Cardiac septum (tissue), 1 donor: Measurements from ENCODE around the gene RSRC1. TPM values are rescaled to one million over a fixed set of nuclear protein-coding genes. Genes with fewer than 3 reads are reported as not detected.
"Not testable (repeated sequence)": the region's sequence is repeated elsewhere in the genome, so short reads cannot be mapped to it uniquely, and the experiment has no call there.

Experiments used
- DNase-seq: peaks from one replicate; pipeline ENCODE4 v3.0.0-alpha.2; 2020; ENCODE audit warnings: low spot score
- intact Hi-C: fragments of 100-400 bp; cut with DNase I; formaldehyde crosslinking; loops from one replicate; pipeline ENCODE4 v1.14.0; 2022
- total RNA-seq: library from RNA; stranded (reverse); fragmentation: NEBNext Ultra II Directional; extraction: Animal tissue kit (Norgen Biotek cat#: 25700); gene quantifications from one replicate; pipeline ENCODE4 v1.2.1, GENCODE V29; 2021
- donor health status: DM: no; HTN: no; CAD: no.

Gene RSRC1
- total RNA-seq, 1 donor from 2014 or later: 21.4 TPM

DNA sequence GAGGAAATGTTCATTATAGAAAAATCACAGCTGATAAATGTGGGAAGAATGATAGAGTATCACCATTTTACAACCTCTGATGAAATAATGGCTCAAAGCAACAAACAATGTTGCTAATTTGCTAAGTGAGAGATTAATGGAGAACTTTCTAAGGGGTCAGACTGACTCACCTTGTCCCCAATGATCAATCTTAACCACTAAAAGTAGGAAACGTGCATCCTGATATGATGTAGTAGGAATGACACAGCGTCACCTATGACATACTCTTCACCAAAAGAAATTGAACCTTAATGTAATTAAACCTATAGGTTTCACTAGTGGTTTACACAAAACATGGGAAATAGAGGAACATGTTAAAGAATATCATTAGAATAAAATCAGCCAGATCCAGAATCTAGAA lies 426.0 kb downstream of the RSRC1 start:
- DNase-seq: no peak
- intact Hi-C loops: loop anchor here (10.0 kb wide), 1 partner anchor 109 kb away; the partner anchor contains the start of gene GFM1

GRCh38 chr3:158539414-158540014 lies 429.6 kb downstream of the RSRC1 start:
- intact Hi-C loops: loop anchor here (10.0 kb wide), 2 partner anchors 105 to 255 kb away; partner anchors contain the start of gene GFM1
- no peak for DNase-seq

DNA sequence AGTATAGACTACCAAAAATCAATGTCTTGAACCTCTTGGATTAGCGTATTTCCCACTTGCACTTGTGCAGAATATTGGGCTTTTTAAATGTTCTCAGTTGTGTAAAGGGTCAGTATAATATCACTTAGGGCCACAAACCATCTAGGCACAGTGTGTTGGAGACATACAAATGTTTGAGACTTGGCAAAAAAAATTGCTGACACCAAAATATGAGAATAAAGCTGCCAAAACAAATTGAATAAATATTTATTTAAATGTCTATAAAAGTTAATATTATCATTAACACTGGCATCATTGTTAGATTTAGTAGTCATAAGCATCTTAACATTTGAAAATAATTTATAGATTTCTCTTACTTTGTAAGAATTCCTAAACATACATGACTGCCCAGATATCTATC lies 430.2 kb downstream of the RSRC1 start:
- no peak for DNase-seq
- intact Hi-C loops: loop anchor here (10.0 kb wide), 1 partner anchor 255 kb away; no protein-coding TSS in a partner anchor

- DNase-seq: no peak
- intact Hi-C loops: loop anchor here (10.0 kb wide), 1 partner anchor 246 kb away; no protein-coding TSS in a partner anchor
Observed at GRCh38 chr3:158548691-158549090, 438.8 kb downstream of the RSRC1 start.

GRCh38 chr3:158549938-158550337 lies 440.0 kb downstream of the RSRC1 start:
- intact Hi-C loops: loop anchor here (10.0 kb wide), 1 partner anchor 245 kb away; no protein-coding TSS in a partner anchor
- DNase-seq: not testable (repeated sequence)

GRCh38 chr3:158552124-158552523 lies 442.2 kb downstream of the RSRC1 start:
- intact Hi-C loops: no loop called here
- no peak for DNase-seq

DNA sequence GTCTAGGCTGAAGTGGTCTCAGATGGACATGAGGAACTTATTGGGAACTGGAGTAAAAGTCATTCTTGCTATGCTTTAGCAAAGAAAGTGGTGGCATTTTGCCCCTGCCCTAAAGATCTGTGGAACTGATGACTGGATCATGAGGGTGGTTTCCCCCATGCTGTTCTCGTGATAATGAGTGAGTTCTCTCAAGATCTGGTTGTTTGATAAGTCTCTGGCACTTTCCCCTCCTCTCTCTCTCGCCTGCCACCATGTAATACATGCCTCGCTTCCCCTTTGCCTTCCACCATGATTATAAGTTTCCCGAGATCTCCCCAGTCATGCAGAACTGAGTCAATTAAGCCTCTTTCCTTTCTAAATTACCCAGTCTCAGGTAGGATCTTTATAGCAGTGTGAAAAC lies 449.6 kb downstream of the RSRC1 start:
- intact Hi-C loops: no loop called here

DNA sequence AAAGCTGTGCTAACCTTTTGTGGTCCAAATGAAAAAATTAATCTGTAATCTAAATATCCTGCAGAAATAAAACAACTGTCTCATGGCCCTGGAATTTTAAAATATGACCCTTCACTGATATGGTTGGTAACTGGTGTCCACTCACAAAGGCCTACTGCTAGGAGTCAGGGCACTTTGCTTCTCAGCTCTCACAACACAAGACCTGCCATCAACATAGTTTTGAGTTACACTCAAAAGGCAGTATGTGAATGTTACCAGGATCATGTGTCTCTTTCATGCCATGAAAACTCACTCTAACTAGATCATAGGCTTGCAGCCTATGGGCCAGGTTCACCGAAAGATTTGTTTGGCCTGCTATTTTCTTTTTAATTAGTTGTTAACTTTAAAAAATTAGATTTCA lies 451.1 kb downstream of the RSRC1 start:
- intact Hi-C loops: no loop called here

More for the DNA sequence above, 449.6 kb downstream of the RSRC1 start:
- no peak for DNase-seq

GRCh38 chr3:158562674-158563073 lies 452.8 kb downstream of the RSRC1 start:
- intact Hi-C loops: no loop called here
- no peak for DNase-seq

More for the DNA sequence above, 451.1 kb downstream of the RSRC1 start:
- no peak for DNase-seq

- no peak for DNase-seq
- intact Hi-C loops: no loop called here
Observed at GRCh38 chr3:158563076-158563475, 453.2 kb downstream of the RSRC1 start.

DNA sequence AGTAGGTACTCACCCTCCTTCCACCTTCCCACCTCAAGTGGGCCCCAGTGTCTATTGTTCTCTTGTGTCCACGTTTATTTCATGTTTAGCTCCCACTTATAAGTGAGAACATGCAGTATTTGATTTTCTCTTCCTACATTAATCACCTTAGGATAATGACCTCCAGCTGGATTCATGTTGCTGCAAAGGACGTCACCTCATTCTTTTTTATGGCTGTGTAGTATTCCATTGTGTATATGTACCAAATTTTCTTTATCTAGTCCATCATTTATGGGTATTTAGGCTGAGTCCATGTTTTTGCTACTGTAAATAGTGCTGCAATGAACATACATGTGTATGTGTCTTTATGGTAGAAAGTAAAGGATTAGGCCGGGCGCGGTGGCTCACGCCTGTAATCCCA lies 455.2 kb downstream of the RSRC1 start:
- intact Hi-C loops: no loop called here
- no peak for DNase-seq

GRCh38 chr3:158568784-158569183 lies 458.9 kb downstream of the RSRC1 start:
- intact Hi-C loops: no loop called here
- DNase-seq: no peak

- no peak for DNase-seq
- intact Hi-C loops: loop anchor here (10.0 kb wide), 1 partner anchor 75 kb away; the partner anchor contains the start of gene GFM1
Observed at GRCh38 chr3:158569794-158570193, 459.9 kb downstream of the RSRC1 start.

- intact Hi-C loops: loop anchor here (10.0 kb wide), 1 partner anchor 74 kb away; the partner anchor contains the start of gene GFM1
- peak; percentile 98 for DNase-seq
Observed at GRCh38 chr3:158570999-158571702, 461.3 kb downstream of the RSRC1 start, which contains the start of gene MLF1. MLF1 (plus strand) TSS chr3:158571194; CDS start chr3:158571301, 107 bp downstream.

DNA sequence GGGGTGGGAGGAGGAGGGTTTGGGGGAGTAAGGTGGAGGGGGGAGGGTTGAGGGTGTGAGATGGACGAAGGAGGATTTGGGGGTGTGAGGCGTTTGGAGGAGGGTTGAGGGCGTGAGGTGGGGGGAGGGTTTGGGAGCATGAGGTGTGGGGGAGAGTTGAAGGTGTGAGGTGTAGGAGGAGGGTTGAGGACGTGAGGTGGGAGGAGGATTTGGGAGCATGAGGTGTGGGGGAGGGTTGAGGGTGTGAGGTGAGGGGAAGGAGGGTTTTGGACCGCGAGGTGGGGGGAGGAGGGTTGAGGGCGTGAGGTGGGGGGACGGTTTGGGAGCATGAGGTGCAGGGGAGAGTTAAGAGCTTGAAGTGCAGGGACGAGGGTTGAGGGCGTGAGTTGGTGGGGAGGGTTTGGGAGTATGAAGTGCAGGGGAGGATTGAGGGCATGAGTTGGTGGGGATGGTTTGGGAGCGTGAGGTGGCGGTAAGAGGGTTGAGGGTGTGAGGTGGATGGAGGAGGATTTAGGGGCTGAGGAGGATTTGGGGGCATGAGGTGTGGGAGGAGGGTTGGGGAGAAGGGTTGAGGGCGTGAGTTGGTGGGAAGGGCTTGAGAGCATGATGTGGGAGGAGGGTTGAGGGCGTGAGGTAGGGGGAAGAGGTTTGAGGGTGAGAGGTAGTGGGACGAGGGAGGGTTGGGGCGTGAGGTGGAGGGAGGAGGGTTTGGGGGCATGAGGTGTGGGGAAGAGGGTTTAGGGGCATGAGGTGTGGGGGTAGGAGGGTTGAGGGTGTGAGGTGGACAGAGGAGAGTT lies 462.3 kb downstream of the RSRC1 start:
- intact Hi-C loops: loop anchor here (10.0 kb wide), 1 partner anchor 73 kb away; the partner anchor contains the start of gene GFM1
- DNase-seq: no peak

- no peak for DNase-seq
- intact Hi-C loops: loop anchor here (10.0 kb wide), 1 partner anchor 72 kb away; the partner anchor contains the start of gene GFM1
Observed at GRCh38 chr3:158572766-158573060, 462.8 kb downstream of the RSRC1 start.

- DNase-seq: no peak
- intact Hi-C loops: loop anchor here (10.0 kb wide), 1 partner anchor 71 kb away; the partner anchor contains the start of gene GFM1
Observed at GRCh38 chr3:158573714-158574113, 463.8 kb downstream of the RSRC1 start.

DNA sequence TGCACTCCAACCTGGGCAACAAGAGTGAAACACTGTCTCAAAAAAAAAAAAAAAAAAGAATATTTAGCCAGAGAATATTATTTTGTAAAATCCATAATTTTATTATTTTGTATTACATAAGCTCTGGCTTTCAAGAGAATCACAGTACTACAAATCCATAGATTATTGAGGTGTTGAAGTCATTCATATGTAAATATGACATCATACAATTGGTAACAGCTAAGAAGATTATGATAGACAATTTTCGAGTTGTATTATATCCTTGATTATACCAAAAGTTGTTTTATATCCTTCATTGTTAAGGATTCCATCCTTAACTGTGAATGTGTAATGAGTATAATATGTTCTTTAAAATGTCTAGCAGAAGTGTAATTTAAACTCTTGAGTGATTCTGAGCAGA lies 464.8 kb downstream of the RSRC1 start:
- DNase-seq: no peak
- intact Hi-C loops: loop anchor here (10.0 kb wide), 1 partner anchor 70 kb away; the partner anchor contains the start of gene GFM1

GRCh38 chr3:158590223-158590622 lies 480.3 kb downstream of the RSRC1 start:
- intact Hi-C loops: no loop called here
- DNase-seq: no peak
